HG03439 (cell line): ENCODE data around the gene RNF32.

Source experiments
- ATAC-seq: cut with Tn5 transposase; IDR thresholded peaks from one replicate; pipeline ENCODE4 v1.9.1; 2021; ENCODE audit warnings: mild to moderate bottlenecking, moderate library complexity; ENCODE audit not compliant: unreplicated experiment

RNF32 gene

DNA sequence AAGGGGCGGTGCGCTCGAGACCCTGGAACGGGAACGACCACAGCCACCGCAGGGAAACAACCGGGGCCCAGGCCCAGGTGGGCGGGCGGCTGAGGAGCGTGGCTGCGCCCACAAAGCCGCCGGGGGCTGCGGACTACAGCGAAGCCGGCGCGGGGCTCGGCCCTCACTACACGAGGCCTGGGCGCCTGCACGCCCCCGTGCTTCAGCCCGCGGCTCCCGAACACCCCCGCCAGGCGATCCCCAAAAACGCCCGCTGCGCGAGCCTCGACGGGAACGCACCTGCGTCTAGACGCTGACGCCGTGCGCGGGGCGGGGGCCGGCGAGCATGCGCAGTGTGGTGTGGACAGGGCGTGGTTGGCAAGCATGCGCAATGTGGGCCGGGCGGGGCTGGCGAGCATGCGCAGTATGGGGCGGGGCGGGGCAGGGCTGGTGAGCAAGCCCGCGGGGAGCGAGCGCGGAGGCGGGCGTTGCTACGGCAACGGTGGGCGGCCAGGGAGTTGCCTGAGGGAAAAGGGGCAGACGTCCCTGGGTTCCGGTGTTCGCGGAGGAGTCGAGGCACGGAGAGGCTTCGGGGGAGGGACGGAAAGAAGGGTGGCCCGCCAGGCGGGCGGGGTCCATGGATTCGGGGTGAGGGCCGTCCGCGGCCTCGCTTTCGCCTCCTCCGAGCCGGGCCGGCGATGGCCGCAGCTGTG is at the start of gene RNF32:
Gene RNF32 (plus strand): TSS at position 518 of the 692 bp plus-strand sequence. CDS start 3,104 bp downstream, outside the sequence.
- ATAC-seq = peak; percentile 92

DNA sequence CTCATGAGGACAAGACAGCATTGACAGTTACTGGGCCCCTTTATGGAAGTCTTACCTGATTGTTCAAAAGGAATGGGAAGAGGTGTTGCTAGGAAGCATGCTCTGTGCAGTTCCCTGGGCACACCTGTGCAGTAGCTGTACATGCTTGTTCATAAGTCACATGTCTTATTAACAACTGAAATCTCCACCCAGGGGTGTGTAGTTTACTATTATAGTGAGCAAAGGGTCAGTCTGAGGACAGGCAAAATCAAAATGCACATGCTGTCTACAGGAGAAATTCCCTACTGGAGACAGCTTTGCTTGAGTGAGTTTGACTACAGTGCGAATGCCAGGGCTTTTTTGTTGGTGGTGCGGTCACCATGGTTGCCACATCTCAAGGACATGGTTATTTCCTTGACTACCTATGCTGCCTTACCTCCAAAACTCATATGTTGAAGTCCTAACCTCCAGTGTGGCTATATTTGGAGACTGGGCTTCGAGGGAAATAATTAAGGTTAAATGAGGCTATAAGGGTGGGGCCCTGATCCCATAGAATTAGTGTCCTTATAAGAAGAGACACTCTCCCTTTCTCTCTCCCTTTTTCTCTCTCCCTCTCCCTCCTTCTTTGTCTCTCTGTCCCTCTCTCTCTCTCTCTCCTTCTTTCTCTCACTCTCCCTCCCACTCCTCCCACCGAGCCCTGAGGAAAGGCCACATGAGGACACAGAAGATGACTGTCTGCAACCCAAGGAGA is 48.3 kb upstream of the RNF32 start:
- no peak for ATAC-seq

DNA sequence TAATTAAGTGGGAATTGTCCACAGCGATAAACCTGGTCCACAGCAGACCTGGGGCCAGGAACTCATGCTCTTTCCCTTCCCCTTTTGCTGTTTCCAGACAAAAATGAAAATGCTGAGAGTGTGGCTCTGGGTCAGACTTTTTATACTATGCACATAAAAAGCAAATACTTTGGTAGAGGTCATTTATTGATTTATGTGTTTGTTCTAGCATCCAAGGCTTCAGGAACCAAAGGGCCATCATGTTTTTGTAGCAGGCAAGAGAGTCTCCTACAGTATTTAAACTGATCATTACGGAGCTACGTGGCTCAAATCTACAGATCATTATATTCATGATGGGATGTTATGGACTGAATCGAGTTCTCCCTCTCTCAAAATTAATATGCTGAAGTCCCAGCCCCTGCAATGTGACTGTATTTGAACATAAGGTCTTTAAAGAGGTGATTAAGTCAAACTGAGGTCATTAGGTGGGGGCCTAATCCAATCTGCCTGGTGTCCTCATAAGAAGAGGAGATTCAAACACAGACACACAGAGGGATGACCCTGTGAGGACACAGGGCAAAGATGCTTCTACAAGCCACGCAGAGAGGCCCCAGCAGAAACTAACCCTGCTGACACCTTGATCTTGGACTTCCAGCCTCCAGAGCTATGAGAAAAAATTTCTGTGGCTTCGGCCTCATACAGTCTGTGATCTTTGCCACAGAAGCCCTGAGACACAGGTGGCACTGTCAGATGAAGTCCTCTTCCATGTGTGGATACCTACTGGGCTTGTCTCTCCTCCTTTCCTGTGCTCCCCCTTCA is 46.1 kb upstream of the RNF32 start:
- ATAC-seq = no peak

DNA sequence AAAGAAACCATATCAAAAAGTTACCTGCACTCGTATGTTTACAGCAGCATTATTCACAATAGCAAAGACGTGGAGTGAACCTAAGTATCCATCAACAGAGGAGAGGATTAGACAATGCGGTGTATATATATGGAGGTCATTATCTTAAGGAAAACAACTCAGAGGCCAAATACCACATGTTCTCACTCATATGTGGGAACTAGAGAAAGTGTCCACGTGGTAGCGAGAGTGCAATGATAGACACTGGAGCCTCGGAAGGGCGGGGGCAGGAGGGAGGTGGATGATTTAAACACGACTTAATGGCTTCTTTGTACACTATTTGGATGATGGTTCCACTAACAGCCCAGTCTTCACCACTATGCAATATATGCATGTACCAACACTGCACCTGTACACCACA is 40.1 kb upstream of the RNF32 start:
- ATAC-seq = no peak

DNA sequence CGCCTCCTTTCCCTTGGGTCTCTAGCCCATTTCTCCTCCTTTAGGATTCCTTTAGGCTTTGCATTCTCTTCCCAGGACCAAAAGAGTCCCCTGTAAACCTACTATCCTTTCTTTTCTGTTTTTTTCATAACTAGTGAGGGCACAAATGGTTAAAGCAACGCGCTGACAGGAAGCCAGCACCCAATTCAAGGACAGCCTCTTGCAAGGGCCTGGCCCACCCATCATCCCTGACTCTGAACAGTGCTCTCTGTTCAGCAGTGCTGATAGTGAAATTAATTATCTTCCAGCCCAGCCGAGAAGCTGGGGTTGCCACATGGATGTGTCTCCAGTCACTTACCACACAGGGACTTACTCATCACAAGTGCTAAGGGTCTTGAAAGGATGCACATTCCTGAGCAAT is 38.3 kb upstream of the RNF32 start:
- ATAC-seq = no peak

DNA sequence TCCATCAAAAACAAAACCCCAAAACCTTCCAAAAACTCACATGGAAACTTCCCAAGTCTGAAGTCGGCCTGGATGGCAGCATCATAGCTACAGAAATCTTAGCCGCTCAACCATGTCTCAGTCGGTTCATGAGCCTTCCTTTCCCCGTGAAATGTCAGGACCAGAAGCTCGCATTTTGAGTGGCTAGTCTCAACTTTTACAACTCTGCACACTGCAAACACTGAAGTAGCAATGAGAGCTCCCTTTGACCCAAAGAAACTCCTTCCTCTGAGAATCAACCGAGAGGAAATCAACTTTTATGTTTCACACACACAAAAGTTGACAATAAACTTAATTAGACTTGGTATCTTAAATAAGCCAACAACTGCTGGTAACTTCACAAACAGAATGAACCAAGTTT is 37.6 kb upstream of the RNF32 start:
- no peak for ATAC-seq

DNA sequence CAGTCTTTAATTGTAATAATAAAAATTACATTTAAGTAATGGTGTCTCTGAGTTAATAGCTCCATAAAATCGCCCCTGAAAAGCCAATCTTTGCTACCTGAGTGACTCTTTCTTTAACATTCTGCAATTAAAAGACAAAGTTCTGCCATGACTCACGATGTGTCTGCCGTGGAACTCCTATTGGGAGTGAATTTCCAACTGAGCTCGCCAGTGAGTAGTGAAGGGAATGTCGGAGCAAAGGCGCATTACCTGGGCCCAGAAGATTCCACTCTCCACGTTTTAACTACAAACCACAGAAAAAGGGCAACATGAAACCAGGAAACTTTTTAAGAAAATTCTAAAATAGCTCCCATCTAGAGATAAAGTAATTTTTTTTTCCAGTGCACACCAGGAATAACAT is 36.9 kb upstream of the RNF32 start:
- ATAC-seq = no peak

DNA sequence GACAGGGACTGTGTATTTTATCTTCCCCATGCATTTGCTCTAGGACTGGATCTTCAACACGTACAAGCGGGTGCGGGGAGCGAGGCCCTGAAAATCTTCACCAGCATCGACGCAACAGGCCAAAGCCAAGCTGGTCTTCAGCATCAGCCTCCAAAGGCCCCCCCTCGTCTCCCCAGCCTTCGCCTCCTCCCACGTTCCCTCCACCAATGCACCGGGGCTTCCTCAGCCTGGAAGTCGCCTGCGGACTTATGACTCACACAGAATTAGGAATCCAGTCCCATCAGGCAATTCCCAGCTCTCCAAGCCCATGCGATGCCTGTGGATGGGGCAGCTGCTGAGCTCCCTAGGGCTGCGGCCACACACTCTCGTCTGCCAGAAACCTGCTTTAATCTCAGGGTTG is 36.3 kb upstream of the RNF32 start:
- no peak for ATAC-seq

DNA sequence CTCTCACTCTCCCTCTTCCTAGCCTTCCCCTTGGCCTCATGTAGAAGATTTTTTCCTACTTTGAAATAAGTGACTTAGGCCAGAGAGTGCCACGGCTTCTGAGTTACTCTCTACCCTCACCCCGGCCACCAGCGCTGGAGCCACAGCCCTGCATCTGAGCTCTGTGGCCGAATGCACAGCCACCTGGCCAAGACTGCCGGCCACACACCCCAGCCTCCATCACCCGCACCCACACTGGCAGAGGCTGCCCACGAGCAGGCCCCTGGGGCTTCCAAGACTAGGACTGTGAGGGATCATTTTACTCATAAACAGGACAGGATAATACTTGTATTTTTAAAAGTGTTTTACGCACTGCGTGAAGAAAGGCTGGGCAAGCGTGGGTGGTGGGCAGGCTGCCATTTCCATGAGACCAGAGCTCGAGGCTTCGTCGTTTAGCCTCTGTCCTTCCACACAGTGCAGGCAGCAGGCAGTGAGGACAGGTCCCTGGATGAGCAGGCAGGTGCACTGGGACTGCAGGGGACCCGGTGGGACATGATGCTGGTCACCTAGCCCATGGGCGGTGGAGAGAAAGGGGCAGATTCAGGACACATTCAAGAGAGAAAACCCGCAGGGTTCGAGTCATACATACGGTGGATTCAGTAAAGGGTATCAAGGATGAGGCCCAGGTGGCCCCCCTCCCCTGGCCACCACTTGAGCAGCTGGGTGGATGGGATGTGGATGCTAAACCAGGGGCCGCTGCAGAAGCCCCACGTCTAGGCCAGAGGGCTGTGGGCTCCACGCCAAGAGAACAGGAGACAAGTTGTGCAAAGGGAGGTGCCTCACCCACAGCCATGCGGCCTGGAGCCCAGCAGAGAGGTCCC is 35.5 kb upstream of the RNF32 start:
- no peak for ATAC-seq

DNA sequence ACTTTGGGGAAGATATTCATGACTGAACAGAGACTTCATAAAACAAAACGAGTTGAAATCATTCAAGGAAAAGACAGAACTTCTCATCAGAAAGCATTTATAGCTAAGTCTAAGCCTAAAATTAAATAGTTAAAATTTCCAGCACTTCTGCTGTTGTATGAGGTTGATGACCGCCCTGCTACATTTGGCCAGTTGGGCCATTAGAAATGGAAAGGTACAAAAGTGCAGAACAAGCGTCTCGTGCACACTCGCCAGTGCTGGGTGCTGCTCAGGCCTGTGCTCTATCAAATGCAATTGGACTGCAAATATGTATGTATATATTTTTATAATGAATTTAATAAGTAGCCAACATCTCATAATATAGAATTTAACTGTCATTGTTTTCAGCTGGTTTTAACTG is 34.4 kb upstream of the RNF32 start:
- no peak for ATAC-seq

DNA sequence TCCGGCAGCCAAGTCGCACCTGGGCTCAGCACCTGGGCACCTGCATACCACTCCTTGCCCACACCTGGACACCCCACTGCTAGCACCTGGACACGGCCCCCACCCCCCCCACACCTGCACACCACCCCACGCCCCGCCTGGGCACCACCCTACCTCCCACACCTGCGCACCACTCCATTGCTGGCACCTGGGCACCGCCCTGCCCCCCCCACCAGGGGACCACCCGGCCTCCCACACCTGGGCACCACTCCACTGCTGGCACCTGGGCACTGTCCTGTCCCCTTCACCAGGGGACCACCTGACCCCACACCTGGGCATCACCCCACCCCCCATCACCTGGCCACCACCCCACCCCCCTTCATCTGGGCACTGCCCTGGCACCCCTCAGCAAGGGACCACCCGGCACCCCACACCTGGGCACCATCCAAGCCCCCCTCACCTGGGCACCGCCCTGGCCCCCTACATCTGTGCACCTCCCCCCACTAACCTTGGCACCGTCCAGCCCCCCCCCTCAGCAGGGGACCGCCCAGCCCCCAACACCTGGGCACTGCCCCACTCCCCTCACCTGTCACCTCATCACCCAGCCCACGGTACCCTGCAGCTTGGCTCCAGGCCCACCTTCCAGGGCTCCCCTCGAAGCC is 33.8 kb upstream of the RNF32 start:
- ATAC-seq = no peak

DNA sequence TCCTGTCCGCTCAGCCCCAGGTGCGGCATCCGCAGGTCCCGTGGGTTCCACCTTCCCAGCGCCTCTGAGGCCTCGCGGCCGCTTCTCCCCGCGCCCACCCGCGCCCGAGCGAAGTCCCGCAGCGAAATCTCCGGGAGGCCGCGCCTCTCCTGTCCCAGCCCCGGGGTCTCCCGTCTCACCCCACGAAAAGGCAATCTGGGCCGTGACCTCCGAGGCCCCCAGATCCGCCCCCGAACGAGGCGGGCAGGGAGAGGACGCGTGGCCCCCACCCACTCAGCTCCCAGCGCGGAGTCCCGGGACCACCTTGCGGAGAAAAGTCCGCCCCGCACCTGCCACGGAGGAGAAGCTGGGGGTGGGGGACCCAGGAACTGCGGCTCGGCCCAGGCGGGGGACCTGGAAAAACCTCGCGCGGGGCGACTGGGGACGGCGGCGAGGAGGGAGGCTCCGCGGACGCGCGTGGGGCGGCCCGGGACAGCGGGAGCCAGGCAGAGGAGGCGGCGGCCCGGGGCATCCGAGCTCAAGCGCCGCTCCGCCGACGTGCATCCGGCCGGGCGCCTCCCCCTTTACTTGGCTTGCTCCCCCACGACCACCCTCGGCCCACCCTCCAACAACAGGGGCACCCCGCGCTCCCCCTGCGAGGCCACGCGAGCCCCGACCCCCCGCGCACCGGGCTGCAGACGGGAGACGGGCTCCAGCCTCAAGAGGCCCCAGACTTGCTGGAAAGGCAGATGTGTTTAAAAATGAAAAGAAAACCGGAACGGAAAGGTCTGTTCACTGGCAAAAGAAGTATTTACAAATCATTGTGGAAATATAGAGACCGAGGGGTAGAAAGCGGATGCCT is 33.0 kb upstream of the RNF32 start:
- no peak for ATAC-seq

DNA sequence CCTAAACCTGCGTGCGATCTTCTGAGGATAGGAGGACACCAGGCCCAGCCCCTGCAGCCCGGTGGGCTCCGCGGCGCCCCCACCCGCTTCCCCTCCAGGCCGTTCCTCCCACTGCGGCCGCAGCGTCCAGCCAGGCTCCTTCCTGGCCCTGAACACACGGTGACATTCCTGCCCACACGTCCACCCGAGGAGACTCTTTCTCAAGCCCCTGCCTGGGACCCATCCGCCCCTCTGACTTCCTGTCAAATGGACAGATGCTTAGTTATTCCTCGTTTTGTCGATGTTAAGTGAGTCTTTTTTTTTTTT is 32.4 kb upstream of the RNF32 start:
- no peak for ATAC-seq

DNA sequence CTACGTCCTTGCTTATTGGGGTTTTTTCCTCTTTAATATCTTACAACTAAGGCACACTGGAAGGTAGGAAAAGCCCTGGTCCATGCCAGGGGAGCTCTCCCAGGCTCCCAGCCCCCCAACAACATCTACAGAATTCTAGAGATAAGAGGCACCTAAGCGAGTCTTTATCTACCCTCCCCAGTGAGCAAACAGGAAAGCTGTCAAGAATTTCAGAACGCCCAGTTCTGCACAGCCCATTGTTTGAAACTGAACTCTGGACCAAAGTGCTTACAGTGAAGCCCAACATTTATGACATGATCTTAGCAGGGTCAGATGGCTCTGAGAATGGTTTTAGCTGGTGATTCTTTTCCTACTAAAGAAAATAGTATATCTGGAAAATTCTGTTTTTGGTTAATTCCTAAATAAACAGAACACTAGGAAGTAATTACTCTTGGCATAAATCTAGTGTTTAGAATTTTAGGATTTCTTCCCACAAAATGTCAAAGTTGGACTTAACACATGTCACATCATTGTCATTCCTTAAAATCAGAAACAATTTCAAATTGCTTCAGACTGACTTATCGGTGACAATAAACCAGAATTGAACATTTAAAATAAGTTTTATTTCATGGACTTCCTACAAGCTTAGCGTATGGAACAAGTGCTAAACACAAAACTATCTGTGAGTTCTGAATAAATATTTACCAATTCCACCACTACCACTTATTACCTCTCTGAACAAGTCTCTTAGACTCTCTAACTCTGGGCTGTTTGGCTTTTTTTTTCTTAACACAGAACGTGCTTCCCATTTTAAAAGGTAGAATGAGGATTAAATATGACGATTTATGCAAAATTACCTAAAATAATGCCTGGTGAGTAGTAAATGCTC is 31.3 kb upstream of the RNF32 start:
- ATAC-seq = no peak

DNA sequence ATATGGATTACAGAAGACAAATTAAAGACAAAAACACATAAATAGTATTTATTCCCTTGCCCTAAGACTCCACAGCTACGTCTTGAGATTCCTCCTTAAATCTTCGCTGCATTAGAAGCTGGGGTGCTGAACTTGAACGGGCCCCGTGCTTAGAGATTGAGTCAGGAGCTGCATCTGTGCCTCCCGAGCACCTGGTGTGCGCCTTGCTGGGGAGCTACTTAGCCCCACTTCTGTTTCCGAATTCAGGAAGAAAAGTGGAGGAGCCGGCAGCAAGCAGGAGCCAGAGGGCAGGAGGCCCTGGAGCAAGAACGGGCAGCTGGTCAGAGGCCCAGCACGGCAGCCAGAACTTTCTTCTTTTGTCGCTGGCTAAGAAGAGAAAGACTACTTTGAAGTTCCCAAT is 30.4 kb upstream of the RNF32 start:
- ATAC-seq = no peak

DNA sequence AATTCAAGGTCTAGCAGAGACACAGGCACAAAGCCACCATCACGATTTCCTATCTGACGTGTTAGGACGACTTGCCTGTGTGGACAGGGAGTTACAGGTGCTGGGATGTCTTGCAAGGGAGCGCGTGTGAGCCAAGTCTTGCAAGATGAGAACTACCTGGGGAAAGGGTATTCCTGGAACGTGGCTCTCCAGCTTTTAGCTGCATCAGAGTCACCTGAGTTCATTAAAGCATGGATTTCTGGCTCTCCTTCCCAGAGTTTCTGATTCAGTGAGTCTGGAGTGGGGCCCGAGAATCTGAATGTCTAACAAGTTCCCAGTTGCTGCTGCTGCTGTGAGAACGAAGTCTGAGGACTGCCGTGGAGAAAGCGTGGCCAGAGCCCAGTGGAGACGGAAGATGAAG is 30.0 kb upstream of the RNF32 start:
- ATAC-seq = no peak

DNA sequence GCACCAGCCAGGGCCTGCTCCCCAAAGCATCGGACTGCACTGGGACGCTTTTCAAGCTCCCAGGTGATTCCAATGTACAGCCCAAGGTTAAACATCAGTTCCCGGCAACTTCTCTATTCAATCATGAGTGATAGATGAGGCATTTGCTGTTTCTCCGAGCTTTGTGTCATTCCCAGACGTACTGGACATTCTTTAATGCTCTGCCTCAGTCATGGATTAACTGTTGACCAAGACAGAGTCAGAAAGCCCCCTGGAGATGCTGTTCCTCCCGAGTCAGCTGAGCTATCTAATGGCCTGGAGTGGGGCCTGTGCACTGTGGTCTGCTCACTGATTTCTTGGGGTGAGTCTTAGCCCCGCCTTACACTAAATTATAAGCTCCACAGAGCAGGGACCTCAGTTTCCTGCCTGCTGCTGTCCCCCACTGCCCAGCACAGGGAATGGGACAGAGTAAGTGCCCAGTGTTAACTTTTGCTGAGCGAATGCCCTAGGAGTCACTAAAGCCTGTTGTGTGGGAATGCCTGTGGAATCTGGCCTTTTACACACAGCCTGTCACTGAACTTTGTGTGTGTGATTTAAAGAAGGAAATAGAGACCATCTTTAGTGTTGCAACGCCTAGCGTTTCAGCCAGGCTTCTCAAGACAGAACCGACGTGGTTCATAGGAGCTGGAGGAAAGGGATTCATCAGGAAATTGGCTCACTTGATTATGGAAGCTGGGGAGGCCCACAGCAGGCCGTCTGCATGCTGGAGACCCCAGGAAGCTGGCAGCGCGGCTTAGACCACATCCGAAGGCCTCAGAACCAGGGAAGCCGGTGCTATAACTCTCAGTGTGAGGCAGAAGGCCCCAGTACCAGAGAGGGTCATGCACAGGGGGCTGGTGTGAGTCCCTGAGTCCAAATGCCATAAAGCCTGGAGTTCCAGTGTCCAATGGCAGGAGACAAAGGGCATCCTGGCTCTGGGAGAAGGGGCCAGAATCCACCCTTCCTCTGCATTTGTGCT is 29.3 kb upstream of the RNF32 start:
- no peak for ATAC-seq

DNA sequence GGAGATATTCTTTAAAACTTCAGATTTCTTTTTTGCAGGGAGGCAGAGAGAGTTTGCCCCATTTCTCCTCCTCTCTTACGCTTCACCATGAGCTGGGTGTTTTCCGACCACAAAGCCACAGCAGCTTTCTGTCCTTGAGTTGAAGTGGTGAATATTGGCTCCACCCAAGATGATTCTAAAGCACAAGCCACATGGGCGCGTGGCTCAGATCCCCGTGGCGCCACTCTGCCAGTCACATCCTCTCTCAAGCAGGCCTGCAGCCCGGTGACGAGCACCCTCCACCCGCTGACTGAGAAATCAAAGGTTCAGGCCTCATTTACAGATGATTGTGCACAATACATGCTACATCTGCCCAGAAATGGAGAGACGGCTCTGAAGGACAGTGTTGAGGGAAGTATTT is 27.6 kb upstream of the RNF32 start:
- ATAC-seq = no peak
